Liver (tissue), 9 donors: ENCODE results near the gene FCHO2. TPM values are rescaled to one million over a fixed set of nuclear protein-coding genes. Genes with fewer than 3 reads are reported as not detected.

ENCODE experiments used
- DNase-seq: peaks from one replicate; pipeline ENCODE4 v3.0.0-alpha.2; 2017; ENCODE audit warnings: low spot score
- H3K27ac ChIP-seq, 2 donors: one replicate each; pipeline ENCODE4 v1.7.0; 2013; ENCODE audit warnings: inconsistent platforms in 2 of 2, low read length in 2 of 2, control low read depth in 1 of 2, low read depth in 1 of 2, mild to moderate bottlenecking in 1 of 2
- H3K27me3 ChIP-seq, 4 donors: one replicate each; pipeline versions ENCODE4 v1.6.1 to v1.7.0; 2013; ENCODE audit warnings: low read length in 3 of 4, inconsistent platforms in 1 of 4, mild to moderate bottlenecking in 1 of 4, moderate library complexity in 1 of 4; ENCODE audit not compliant: control insufficient read depth in 4 of 4, insufficient read depth in 4 of 4
- H3K36me3 ChIP-seq, 4 donors: one replicate each; pipeline versions ENCODE4 v1.6.1 to v1.7.0; 2013; ENCODE audit warnings: low read length in 3 of 4, mild to moderate bottlenecking in 3 of 4, low read depth in 1 of 4, moderate library complexity in 1 of 4; ENCODE audit not compliant: control insufficient read depth in 4 of 4, insufficient read depth in 3 of 4
- H3K4me1 ChIP-seq, 4 donors: one replicate each; pipeline versions ENCODE4 v1.6.1 to v1.7.0; 2013; ENCODE audit warnings: low read length in 3 of 4, mild to moderate bottlenecking in 3 of 4, moderate library complexity in 1 of 4; ENCODE audit not compliant: control insufficient read depth in 4 of 4, insufficient read depth in 4 of 4
- H3K4me3 ChIP-seq, 3 donors: one replicate each; pipeline versions ENCODE4 v1.6.1 to v1.7.0; 2013; ENCODE audit warnings: low read length in 3 of 3, control low read depth in 1 of 3, low read depth in 1 of 3, mild to moderate bottlenecking in 1 of 3
- H3K9ac ChIP-seq, 2 donors: one replicate each; pipeline ENCODE4 v1.7.0; 2013; ENCODE audit warnings: low read length in 2 of 2, mild to moderate bottlenecking in 2 of 2, moderate library complexity in 2 of 2, control low read depth in 1 of 2, low read depth in 1 of 2
- H3K9me3 ChIP-seq, 4 donors: one replicate each; pipeline versions ENCODE4 v1.6.1 to v1.7.0; 2013; ENCODE audit warnings: low read length in 3 of 4; ENCODE audit not compliant: control insufficient read depth in 4 of 4
- ATF3 ChIP-seq: IDR thresholded peaks from 2 replicates; pipeline ENCODE4 v1.6.1; 2016; ENCODE audit warnings: antibody characterized with exemption
- CTCF ChIP-seq: fragments of 150-350 bp; IDR thresholded peaks from 2 replicates; pipeline ENCODE4 v1.5.1; 2017; ENCODE audit warnings: improper control_type of control experiment, low read depth, low read length; ENCODE audit not compliant: missing input control
- EGR1 ChIP-seq, 2 donors: IDR thresholded peaks; 2 replicates each; pipeline ENCODE4 v1.6.1; 2016 to 2018; ENCODE audit warnings: antibody characterized with exemption in 2 of 2, low read depth in 2 of 2
- FOXA1 ChIP-seq: IDR thresholded peaks from 2 replicates; pipeline ENCODE4 v1.6.1; 2016; ENCODE audit warnings: antibody characterized with exemption
- FOXA2 ChIP-seq: IDR thresholded peaks from 2 replicates; pipeline ENCODE4 v1.6.1; 2016; ENCODE audit warnings: antibody characterized with exemption
- GABPA ChIP-seq, 2 donors: IDR thresholded peaks in 1 of 2; conservative IDR thresholded peaks in 1 of 2; 2 replicates each; pipeline ENCODE4 v1.6.1; 2016; ENCODE audit warnings: antibody characterized with exemption in 2 of 2, mild to moderate bottlenecking in 1 of 2, moderate library complexity in 1 of 2
- HNF4A ChIP-seq, 2 donors: conservative IDR thresholded peaks; 2 replicates each; pipeline ENCODE4 v1.6.1; 2016; ENCODE audit warnings: antibody characterized with exemption in 2 of 2, mild to moderate bottlenecking in 2 of 2
- HNF4G ChIP-seq: IDR thresholded peaks from 2 replicates; pipeline ENCODE4 v1.6.1; 2016; ENCODE audit warnings: antibody characterized with exemption
- JUND ChIP-seq, 2 donors: IDR thresholded peaks; 2 replicates each; pipeline ENCODE4 v1.6.1; 2016; ENCODE audit warnings: antibody characterized with exemption in 2 of 2
- MAX ChIP-seq: IDR thresholded peaks from 2 replicates; pipeline ENCODE4 v1.6.1; 2016; ENCODE audit warnings: antibody characterized with exemption
- NR2F2 ChIP-seq: IDR thresholded peaks from 2 replicates; pipeline ENCODE4 v1.6.1; 2016; ENCODE audit warnings: antibody characterized with exemption
- RAD21 ChIP-seq, 2 donors: IDR thresholded peaks; 2 replicates each; pipeline ENCODE4 v1.6.1; 2016; ENCODE audit warnings: antibody characterized with exemption in 2 of 2, mild to moderate bottlenecking in 2 of 2
- REST ChIP-seq: IDR thresholded peaks from 2 replicates; pipeline ENCODE4 v1.6.1; 2016; ENCODE audit warnings: antibody characterized with exemption, mild to moderate bottlenecking
- RXRA ChIP-seq, 2 donors: IDR thresholded peaks; 2 replicates each; pipeline ENCODE4 v1.6.1; 2017 to 2018; ENCODE audit warnings: antibody characterized with exemption in 2 of 2, mild to moderate bottlenecking in 1 of 2
- SP1 ChIP-seq: IDR thresholded peaks from 2 replicates; pipeline ENCODE4 v1.6.1; 2018; ENCODE audit warnings: antibody characterized with exemption, mild to moderate bottlenecking
- TAF1 ChIP-seq: conservative IDR thresholded peaks from 2 replicates; pipeline ENCODE4 v1.6.1; 2016; ENCODE audit warnings: antibody characterized with exemption, mild to moderate bottlenecking
- YY1 ChIP-seq: IDR thresholded peaks from 2 replicates; pipeline ENCODE4 v1.6.1; 2016; ENCODE audit warnings: antibody characterized with exemption, mild to moderate bottlenecking
- ZBTB33 ChIP-seq: IDR thresholded peaks from 2 replicates; pipeline ENCODE4 v1.6.1; 2016; ENCODE audit warnings: antibody characterized with exemption
- WGBS: extraction: QIAGEN DNeasy Blood & Tissue Kit; methylation state at CpG from one replicate; pipeline ENCODE4 v1.1.7; 2013; 5-methylcytosine and 5-hydroxymethylcytosine counted together
- polyA plus RNA-seq, 2 donors: library from polyadenylated mRNA; stranded (reverse) in 1 of 2; unstranded in 1 of 2; fragments of 200-250 nt in 1 of 2; fragments of >200 nt in 1 of 2; fragmentation: Nextera tagmentation in 1 of 2; extraction: Ambion mirVana in 1 of 2; gene quantifications; one replicate each; pipeline versions ENCODE4 v1.2.1 to v1.2.3, GENCODE V29; 2013 to 2015
- total RNA-seq, 2 donors: library from RNA; depleted of rRNA; stranded (reverse); fragments of >200 nt; gene quantifications; one replicate each; pipeline ENCODE4 v1.2.3, GENCODE V29; 2014
- donor health status: healthy.
- donor health status: healthy.
- donor health status: healthy.
- donor health status: healthy.
- donor health status: healthy.

The FCHO2 gene
- total and polyA plus RNA-seq, 4 donors, result 5.3 to 37.5 (median 9.3) TPM

- Histone ChIP-seq H3K4me3 (no peak overlapping the region), H3K27me3 (no peaks in the 10 kb centered on the region), H3K9ac (no peak overlapping the region), H3K4me1 (no peaks in the 10 kb centered on the region), H3K36me3 (no peaks in the 10 kb centered on the region), H3K9me3 (no peaks in the 10 kb centered on the region), H3K27ac (no peak overlapping the region)
- WGBS, result 85% methylated on average over 3 of the region's 3 CpGs
- no peak for DNase-seq
- TF ChIP-seq JUND (IDR thresholded peaks at IDR 0.05) (no peak), HNF4A (conservative IDR thresholded peaks at IDR 0.05) (no peak), FOXA1 (no peak), EGR1 (IDR thresholded peaks at IDR 0.05; ENCODE audit: low read depth in 2 of 2) (no peak), FOXA2 (no peak), RXRA (IDR thresholded peaks at IDR 0.05) (no peak), TAF1 (no peak), ZBTB33 (no peak), REST (no peak), GABPA (IDR thresholded peaks at IDR 0.05 in 1 of 2, conservative IDR thresholded peaks at IDR 0.05 in 1 of 2) (no peak), CTCF (no peak), ATF3 (no peak), MAX (no peak), RAD21 (IDR thresholded peaks at IDR 0.05) (no peak), YY1 (no peak), HNF4G (no peak), SP1 (no peak), NR2F2 (no peak)
These were observed 183.6 kb downstream of the FCHO2 start for GRCh38 chr5:73139485-73139884.

Other genes with a start within 250 kb of the FCHO2 start
- 10 to 100 TPM; 42.1 to 95.8 TPM for gene TNPO1, start 139.4 kb upstream of the FCHO2 start, total RNA-seq
- 10 to 100 TPM in 1 of 2 donors, 1 to 10 TPM in 1; 5.7 to 16.2 TPM for gene TNPO1, start 139.4 kb upstream of the FCHO2 start, polyA plus RNA-seq
- 1 to 10 TPM in 1 of 2 donors, not detected in 1; 1.0 TPM for gene TMEM171, start 164.5 kb downstream of the FCHO2 start, total RNA-seq
- gene TMEM171, start 164.5 kb downstream of the FCHO2 start, polyA plus RNA-seq, result 1 to 10 TPM; 1.4 to 2.1 TPM
- gene TMEM174, start 217.2 kb downstream of the FCHO2 start, total RNA-seq, result not detected
- gene TMEM174, start 217.2 kb downstream of the FCHO2 start, polyA plus RNA-seq, result not detected